HepG2 (cell line): ENCODE results near the gene NFS1. TPM values are rescaled to one million over a fixed set of nuclear protein-coding genes. Genes with fewer than 3 reads are reported as not detected.

ENCODE experiments used
- AKAP8 ChIP-seq: sonication (generic); formaldehyde crosslinking; IDR thresholded peaks from 2 replicates; pipeline ENCODE4 v1.5.1; 2020; ENCODE audit warnings: mild to moderate bottlenecking, missing genetic modification reagents
- CHCHD3 ChIP-seq: sonication (generic); formaldehyde crosslinking; IDR thresholded peaks from 2 replicates; pipeline ENCODE4 v1.8.0; 2022; ENCODE audit warnings: mild to moderate bottlenecking, missing genetic modification reagents, moderate library complexity
- FLYWCH1 ChIP-seq: sonication (generic); formaldehyde crosslinking; IDR thresholded peaks from 2 replicates; pipeline ENCODE4 v1.8.1; 2023; ENCODE audit warnings: mild to moderate bottlenecking, missing genetic modification reagents
- IKZF5 ChIP-seq: IDR thresholded peaks from 2 replicates; pipeline ENCODE4 v1.6.1; 2018; ENCODE audit warnings: missing genetic modification reagents, mild to moderate bottlenecking, missing compliant biosample characterization
- NCOA1 ChIP-seq: sonication (generic); formaldehyde crosslinking; IDR thresholded peaks from 2 replicates; pipeline ENCODE4 v1.9.0; 2021; ENCODE audit warnings: missing genetic modification reagents
- NFE2L2 ChIP-seq: fragments of 150-350 bp; IDR thresholded peaks from 2 replicates; pipeline ENCODE4 v1.6.1; 2014; ENCODE audit warnings: low read length
- POGZ ChIP-seq: sonication (generic); formaldehyde crosslinking; IDR thresholded peaks from 2 replicates; pipeline ENCODE4 v1.4.0; 2020; ENCODE audit warnings: mild to moderate bottlenecking, missing genetic modification reagents
- RFXAP ChIP-seq: sonication (generic); formaldehyde crosslinking; IDR thresholded peaks from 2 replicates; pipeline ENCODE4 v1.4.0; 2020; ENCODE audit warnings: missing genetic modification reagents, borderline replicate concordance
- SRSF4 ChIP-seq: fragments of 200-400 bp; formaldehyde crosslinking; IDR thresholded peaks from one replicate; pipeline ENCODE4 v1.6.1; 2018; ENCODE audit warnings: mild to moderate bottlenecking, low read depth, low read length, moderate library complexity; ENCODE audit not compliant: poor library complexity, severe bottlenecking
- TOPORS ChIP-seq: sonication (generic); formaldehyde crosslinking; IDR thresholded peaks from 2 replicates; pipeline ENCODE4 v1.8.0; 2023; ENCODE audit warnings: mild to moderate bottlenecking, missing genetic modification reagents
- ZFP36L1 ChIP-seq: sonication (generic); formaldehyde crosslinking; IDR thresholded peaks from 2 replicates; pipeline ENCODE4 v1.8.0; 2022; ENCODE audit warnings: mild to moderate bottlenecking, missing genetic modification reagents, moderate library complexity
- ZNF383 ChIP-seq: sonication (generic); formaldehyde crosslinking; IDR thresholded peaks from 2 replicates; pipeline ENCODE4 v1.4.0; 2020; ENCODE audit warnings: missing genetic modification reagents, mild to moderate bottlenecking, borderline replicate concordance
- ZNF407 ChIP-seq: sonication (generic); formaldehyde crosslinking; IDR thresholded peaks from one replicate; pipeline ENCODE4 v1.5.1; 2020; ENCODE audit warnings: mild to moderate bottlenecking, missing genetic modification reagents; ENCODE audit errors: not compliant biosample characterization
- ZNF598 ChIP-seq: sonication (generic); formaldehyde crosslinking; IDR thresholded peaks from 2 replicates; pipeline ENCODE4 v1.5.1; 2020; ENCODE audit warnings: mild to moderate bottlenecking, missing genetic modification reagents, borderline replicate concordance
- ZSCAN5A ChIP-seq: sonication (generic); formaldehyde crosslinking; IDR thresholded peaks from 2 replicates; pipeline ENCODE4 v1.8.0; 2022; ENCODE audit warnings: mild to moderate bottlenecking, missing genetic modification reagents, borderline replicate concordance
- ZXDC ChIP-seq: sonication (generic); formaldehyde crosslinking; IDR thresholded peaks from 2 replicates; pipeline ENCODE4 v1.5.0; 2020; ENCODE audit warnings: mild to moderate bottlenecking, missing genetic modification reagents
- polyA plus RNA-seq, 8 experiments: library from polyadenylated mRNA; depleted of rRNA in 3 of 8; stranded (reverse) in 7 of 8; unstranded in 1 of 8; fragments of >200 nt; fragmentation: Illumina TruSeq in 4 of 8; extraction: Trizol in 4 of 8; gene quantifications; 2 replicates each; pipeline versions ENCODE4 v1.2.1 to v1.2.3, GENCODE V29; 2011 to 2016; ENCODE audit warnings: low read depth in 4 of 8, missing spikeins in 1 of 8, mixed read lengths in 1 of 8; ENCODE audit not compliant: insufficient read depth in 1 of 8
- total RNA-seq, 5 experiments: library from RNA; depleted of rRNA; stranded (reverse); fragments of >200 nt; fragmentation: Illumina TruSeq; extraction: Trizol; gene quantifications; 2 replicates each; pipeline ENCODE4 v1.2.3, GENCODE V29; 2016; ENCODE audit warnings: low read depth in 1 of 5

NFS1 gene
- total and polyA plus RNA-seq, 2 of the 13 experiments (the other 11 are each of a cell fraction or from before 2014, with no cell fraction given), result 65.9 to 88.1 TPM

- TF ChIP-seq ZNF407 (no peak), SRSF4 (no peak), POGZ (CRISPR knock-in tag) (no peak), FLYWCH1 (CRISPR knock-in tag) (0 out of 2 replicates have a peak, but pooled peaks have one; percentile 62), CHCHD3 (no peak), NFE2L2 (no peak), RFXAP (no peak), NCOA1 (no peak), ZNF598 (CRISPR knock-in tag) (no peak), ZFP36L1 (no peak), IKZF5 (no peak), ZSCAN5A (CRISPR knock-in tag) (no peak), ZXDC (no peak), TOPORS (CRISPR knock-in tag) (no peak), AKAP8 (no peak), ZNF383 (no peak)
Observed at GRCh38 chr20:35620818-35621559, 78.2 kb downstream of the NFS1 start (continued).
